IPS-18a (cell line): ENCODE measurements around the gene SELPLG.

Source experiments
- H3K27ac ChIP-seq: one replicate; pipeline ENCODE4 v1.5.1; 2013; ENCODE audit warnings: low read length
- H3K27me3 ChIP-seq: one replicate; pipeline ENCODE4 v1.6.1; 2013; ENCODE audit warnings: mild to moderate bottlenecking, low read length; ENCODE audit not compliant: control insufficient read depth, insufficient read depth
- H3K36me3 ChIP-seq: one replicate; pipeline ENCODE4 v1.6.1; 2013; ENCODE audit warnings: low read depth, low read length; ENCODE audit not compliant: control insufficient read depth
- H3K4me1 ChIP-seq: one replicate; pipeline ENCODE4 v1.6.1; 2013; ENCODE audit warnings: low read depth, low read length; ENCODE audit not compliant: control insufficient read depth
- H3K4me3 ChIP-seq: one replicate; pipeline ENCODE4 v1.5.1; 2013; ENCODE audit warnings: low read length
- H3K9ac ChIP-seq: one replicate; pipeline ENCODE4 v1.6.1; 2013; ENCODE audit warnings: mild to moderate bottlenecking, low read length, moderate library complexity
- H3K9me3 ChIP-seq: one replicate; pipeline ENCODE4 v1.6.1; 2013; ENCODE audit warnings: low read depth, low read length; ENCODE audit not compliant: control insufficient read depth

Gene SELPLG

DNA sequence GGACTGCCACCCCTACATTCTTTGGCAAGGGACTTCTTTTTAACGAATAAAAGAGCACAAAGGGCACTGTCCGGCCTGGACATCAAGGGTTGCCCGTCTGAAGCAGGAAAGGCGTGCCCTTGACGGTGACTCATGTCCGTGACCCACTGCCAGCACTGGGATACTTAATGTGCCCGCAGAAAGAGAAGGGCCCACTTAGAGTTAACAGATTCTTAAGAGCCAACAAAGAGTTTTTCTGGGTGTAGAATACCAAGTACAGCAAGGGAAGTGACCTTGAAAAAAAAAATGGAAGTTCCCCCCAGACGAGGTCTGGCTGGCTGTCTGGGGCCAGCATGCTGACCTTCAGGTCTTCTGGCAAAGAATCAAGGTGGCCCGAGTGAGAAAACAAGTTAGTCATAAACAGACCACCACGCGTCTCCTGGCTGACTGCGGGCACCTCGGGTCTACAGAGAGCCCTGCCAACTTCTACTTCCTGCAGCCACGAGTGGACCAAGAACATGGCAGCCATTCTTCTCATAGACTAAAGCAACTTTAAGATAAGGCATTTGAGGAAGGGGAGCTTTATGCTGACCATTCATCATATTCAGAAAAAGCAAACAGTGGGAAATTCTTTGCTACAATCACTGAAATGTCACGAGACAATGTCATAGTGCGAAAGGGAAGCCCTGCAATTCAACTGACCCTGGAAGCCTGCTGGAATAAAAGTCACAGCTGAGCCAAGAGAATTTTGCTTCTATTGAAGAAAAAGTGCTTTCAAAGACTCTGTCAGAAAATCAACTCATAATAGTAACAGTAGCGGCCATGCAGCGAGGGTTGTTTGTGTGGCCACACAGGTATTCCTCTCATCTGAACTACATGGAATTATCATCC, 10.5 kb upstream of the SELPLG start:
- Histone ChIP-seq H3K9me3 (no peaks in the 10 kb centered on the region), H3K36me3 (peaks cover 29% of the 10 kb centered on the region), H3K4me1 (peaks cover under 1% of the 10 kb centered on the region), H3K4me3 (no peak overlapping the region), H3K27me3 (no peaks in the 10 kb centered on the region), H3K27ac (no peak overlapping the region), H3K9ac (no peak overlapping the region)

DNA sequence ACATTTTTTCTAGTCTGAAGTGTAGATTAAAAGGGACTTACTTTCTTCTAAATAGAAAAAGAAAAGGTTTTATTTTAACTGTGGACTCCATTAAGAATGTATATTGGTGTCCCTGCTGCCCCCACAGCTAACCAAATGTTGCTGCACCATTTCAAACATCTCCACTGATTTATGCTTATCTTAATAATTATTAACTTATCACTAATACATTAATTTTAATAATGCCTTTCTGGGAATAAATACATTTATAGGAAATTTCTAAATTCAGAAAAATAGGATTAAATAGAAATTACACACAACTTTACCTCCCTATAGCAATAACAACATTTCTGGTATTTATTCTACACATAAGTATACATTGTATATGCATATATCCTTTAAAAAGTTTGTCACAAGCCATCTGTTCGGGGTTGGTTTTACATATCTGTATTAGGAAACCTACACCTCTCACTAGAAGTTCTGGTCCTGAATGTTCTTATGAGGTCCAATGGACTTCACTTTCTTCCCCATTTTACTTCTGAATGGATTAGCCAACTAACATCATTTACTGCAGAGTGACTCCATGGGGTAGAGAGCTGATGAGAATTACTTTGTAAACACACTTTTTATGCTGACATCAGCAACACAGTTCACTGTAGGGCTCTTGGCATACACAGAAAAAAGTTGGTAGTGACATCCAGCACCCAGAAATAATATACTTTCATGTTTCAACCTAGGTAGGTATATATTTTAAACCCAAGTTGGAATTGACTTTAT, 9.4 kb upstream of the SELPLG start:
- no peak overlapping the region for H3K4me3 ChIP-seq
- no peak overlapping the region for H3K9ac ChIP-seq
- H3K9me3 ChIP-seq = no peaks in the 10 kb centered on the region
- peaks cover 18% of the 10 kb centered on the region for H3K36me3 ChIP-seq
- peaks cover 11% of the 10 kb centered on the region for H3K4me1 ChIP-seq
- H3K27ac ChIP-seq = no peak overlapping the region
- no peaks in the 10 kb centered on the region for H3K27me3 ChIP-seq

GRCh38 chr12:108642269-108642870, 8.7 kb upstream of the SELPLG start:
- H3K27ac ChIP-seq = no peak overlapping the region
- H3K4me1 ChIP-seq = peaks cover 18% of the 10 kb centered on the region

DNA sequence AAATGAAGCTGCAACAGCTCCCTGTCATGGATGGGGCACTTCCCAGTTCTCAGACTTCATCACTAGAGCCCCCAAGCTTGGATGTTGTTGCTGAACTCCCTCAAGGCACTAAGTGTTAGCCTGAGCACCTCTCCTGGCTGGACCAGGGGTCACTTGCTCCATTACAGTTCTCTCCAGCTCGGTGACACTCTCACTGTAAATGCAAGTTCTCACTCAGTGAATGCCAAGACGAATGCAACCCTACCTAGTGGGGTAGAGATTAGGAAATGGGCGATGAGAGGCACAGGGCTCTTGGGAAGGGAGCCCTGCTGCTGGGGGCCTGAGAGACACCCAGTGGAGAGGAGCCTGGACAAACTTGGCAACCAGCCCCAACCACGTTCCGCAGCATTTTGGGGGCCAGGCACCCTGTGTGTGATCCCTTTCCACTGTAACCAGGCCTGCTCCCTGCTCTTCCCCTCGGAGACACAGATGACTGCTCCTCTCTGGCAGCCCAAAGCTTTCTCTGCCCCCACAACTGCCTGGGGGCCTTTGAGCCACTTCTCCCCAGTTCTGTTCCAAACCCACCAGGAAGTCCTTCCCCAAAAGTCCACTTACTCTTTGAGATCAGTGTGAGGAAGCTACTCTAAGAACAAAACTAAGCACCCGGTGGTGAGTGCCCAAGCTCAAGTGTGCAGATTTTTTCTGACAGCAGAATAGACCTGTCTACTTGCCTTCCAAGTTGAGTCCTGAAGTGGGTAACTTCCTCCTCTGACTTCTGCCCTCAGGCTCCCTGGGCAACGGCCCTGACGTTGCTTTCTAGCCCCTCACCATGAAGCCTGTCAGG, 8.0 kb upstream of the SELPLG start:
- no peaks in the 10 kb centered on the region for H3K9me3 ChIP-seq
- H3K27me3 ChIP-seq = no peaks in the 10 kb centered on the region
- H3K4me3 ChIP-seq = no peak overlapping the region
- H3K4me1 ChIP-seq = peaks cover 22% of the 10 kb centered on the region
- no peak overlapping the region for H3K27ac ChIP-seq
- H3K36me3 ChIP-seq = peaks cover 18% of the 10 kb centered on the region
- no peak overlapping the region for H3K9ac ChIP-seq

More at GRCh38 chr12:108642269-108642870, 8.7 kb upstream of the SELPLG start:
- H3K9me3 ChIP-seq = no peaks in the 10 kb centered on the region
- H3K9ac ChIP-seq = no peak overlapping the region
- H3K27me3 ChIP-seq = no peaks in the 10 kb centered on the region
- peaks cover 18% of the 10 kb centered on the region for H3K36me3 ChIP-seq
- H3K4me3 ChIP-seq = no peak overlapping the region

- Histone ChIP-seq H3K27ac (no peak overlapping the region), H3K9ac (no peak overlapping the region), H3K9me3 (no peaks in the 10 kb centered on the region), H3K36me3 (peaks cover 14% of the 10 kb centered on the region), H3K27me3 (no peaks in the 10 kb centered on the region), H3K4me3 (no peak overlapping the region), H3K4me1 (peaks cover 24% of the 10 kb centered on the region)
Measured at GRCh38 chr12:108640802-108641445, 7.2 kb upstream of the SELPLG start.

GRCh38 chr12:108638997-108639822, 5.5 kb upstream of the SELPLG start:
- H3K9ac ChIP-seq = peak overlapping the region; percentile 53
- H3K4me1 ChIP-seq = peaks cover 35% of the 10 kb centered on the region
- H3K27me3 ChIP-seq = no peaks in the 10 kb centered on the region
- no peaks in the 10 kb centered on the region for H3K9me3 ChIP-seq
- peak overlapping the region; percentile 32 for H3K27ac ChIP-seq
- H3K4me3 ChIP-seq = no peak overlapping the region
- H3K36me3 ChIP-seq = no peaks in the 10 kb centered on the region

DNA sequence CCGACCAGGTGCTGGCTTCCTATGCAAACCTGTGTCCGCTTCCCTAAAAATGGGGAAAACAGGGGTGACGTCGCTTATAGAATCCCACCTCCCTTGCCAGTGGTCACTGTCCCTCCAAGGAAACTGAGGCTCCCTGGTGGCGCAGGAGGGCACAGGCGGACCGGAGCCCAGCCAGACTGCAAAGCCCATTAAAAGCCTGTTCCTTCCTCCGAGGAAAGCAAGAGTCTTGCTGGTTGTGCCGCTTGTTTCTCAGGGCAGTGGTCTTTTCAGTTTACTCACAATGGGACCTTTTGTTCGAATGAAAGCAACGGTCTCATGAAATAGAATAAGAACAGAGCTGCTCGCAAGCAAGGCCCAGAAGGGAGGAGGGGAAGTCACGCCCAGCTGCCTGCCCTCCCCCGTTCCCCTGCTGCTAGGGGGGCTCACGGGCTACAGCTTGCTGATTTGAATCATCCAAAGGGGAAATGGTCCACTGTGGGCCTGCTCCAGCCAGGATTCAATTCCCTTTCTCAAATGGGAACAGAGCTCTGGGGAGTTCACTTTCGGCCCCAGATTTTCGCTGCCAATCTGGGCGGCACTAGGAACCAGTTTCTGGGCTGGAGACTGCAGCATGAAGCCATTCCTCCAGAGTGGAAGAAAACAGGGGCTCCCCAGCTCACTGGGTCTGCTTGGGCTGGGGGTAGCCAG, 4.6 kb upstream of the SELPLG start:
- no peaks in the 10 kb centered on the region for H3K36me3 ChIP-seq
- peaks cover 36% of the 10 kb centered on the region for H3K4me1 ChIP-seq
- peak overlapping the region; percentile 63 for H3K27ac ChIP-seq
- no peaks in the 10 kb centered on the region for H3K9me3 ChIP-seq
- H3K9ac ChIP-seq = peak overlapping the region; percentile 53
- H3K27me3 ChIP-seq = no peaks in the 10 kb centered on the region
- peak overlapping the region; percentile 26 for H3K4me3 ChIP-seq

GRCh38 chr12:108637222-108637971, 3.7 kb upstream of the SELPLG start:
- Histone ChIP-seq H3K27me3 (no peaks in the 10 kb centered on the region), H3K27ac (peak overlapping the region; percentile 63), H3K9me3 (no peaks in the 10 kb centered on the region), H3K36me3 (no peaks in the 10 kb centered on the region), H3K4me1 (peaks cover 36% of the 10 kb centered on the region), H3K9ac (peak overlapping the region; percentile 53), H3K4me3 (peak overlapping the region; percentile 26)

DNA sequence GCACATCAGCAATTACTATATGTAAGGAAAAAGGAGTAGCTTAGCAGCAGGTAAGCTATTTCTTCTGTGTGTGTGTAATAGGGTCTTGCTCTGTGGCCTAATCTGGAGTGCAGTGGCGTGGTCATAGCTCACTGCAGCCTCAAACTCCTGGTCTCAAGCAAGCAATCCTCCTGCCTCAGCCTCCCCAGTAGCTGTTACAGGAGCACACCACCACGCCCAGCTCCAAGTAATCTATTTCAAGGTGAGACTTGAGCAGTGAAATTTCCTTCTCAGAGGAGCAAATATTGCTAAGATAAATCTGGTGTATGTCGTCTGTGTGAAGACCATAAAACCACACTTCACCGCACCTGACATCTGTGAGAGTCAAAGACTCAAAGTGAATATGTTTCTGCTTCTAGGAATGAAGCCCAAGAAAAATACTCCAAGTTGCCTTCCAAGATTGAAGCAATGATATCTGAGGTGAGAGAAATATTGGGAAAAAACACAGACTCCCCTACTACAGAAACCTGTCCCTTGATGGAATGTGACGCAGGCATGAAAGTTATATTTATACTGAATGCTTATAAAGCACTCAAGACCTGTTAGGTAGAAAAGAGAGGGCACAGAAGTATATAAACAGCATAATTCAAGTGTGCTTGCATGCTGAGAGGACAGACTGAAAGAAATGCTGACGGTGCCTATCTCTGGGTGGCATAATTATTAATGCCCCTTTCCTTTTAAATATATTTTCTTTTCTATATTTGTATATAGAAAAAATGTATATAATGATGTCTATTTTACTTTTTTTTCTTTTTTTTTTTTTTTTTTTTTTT, 2.5 kb upstream of the SELPLG start:
- Histone ChIP-seq H3K36me3 (no peaks in the 10 kb centered on the region), H3K9me3 (no peaks in the 10 kb centered on the region), H3K9ac (no peak overlapping the region), H3K4me3 (no peak overlapping the region), H3K27ac (no peak overlapping the region), H3K4me1 (peaks cover 36% of the 10 kb centered on the region), H3K27me3 (no peaks in the 10 kb centered on the region)
